ENCODE measurements around the gene ENDOV.

ENDOV gene

DNA sequence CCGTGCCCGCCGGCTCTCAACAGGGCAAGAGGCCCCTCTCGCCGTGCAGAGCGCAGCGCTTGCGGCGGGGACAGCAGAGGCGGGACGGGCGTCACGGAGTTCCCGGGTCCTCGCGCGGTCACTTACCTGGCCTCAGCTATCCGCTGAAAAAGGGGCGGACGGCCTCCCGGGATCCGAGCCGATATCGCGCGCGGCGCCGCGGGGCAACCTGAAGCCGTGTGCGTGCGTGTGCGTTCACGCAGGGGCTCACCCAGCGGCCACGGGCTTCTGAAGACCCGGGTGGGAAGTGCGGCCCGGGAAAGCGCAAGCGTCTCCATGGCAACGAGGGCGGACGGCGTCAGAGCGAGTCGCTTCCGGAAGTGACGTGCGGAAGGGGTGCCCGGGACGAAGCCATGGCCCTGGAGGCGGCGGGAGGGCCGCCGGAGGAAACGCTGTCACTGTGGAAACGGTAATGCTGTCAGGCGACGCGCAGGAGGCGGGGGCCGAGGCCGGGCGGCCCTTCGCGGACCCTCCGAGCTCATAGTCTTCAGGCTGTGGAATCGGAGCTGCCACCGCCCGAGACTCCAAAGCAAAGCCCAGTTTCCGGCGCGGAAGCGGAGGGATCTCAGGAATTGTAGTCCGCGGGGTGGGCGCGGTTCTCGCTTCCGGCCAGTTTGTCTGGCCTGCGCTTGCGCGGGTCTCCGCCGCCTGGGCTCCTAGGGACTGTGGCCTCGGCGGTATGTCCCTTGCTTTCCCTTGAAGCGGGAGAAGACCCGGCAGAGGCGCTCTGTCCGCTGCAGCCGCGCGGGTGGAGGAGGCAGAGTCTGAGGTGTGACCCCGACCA is at the start of gene ENDOV:
Gene ENDOV, plus strand, starts transcription at position 365 of the 823 bp plus-strand sequence. Its CDS starts 28 bp downstream, at position 393.
- DNase-seq: peak; percentile 83

DNA sequence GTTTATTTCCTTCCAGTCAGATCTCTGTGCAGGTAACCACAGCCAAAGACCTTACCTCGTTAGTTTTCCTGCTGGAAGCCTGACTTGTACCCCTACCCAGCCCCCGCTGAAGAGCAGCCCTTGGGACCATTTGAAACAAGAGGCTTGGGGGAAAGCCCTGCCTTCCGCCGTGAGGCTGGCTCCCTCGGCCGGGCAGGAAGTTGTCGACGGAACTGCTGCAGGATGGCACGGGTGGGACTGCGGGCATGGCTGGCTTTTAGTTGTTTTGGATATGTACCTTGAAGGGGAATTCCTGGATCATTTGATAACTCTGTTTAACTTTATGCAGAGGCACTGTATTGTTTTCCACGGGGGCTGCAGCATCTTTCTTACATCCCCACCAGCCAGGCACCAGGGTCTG is 49.0 kb upstream of the ENDOV start:
- DNase-seq: no peak

DNA sequence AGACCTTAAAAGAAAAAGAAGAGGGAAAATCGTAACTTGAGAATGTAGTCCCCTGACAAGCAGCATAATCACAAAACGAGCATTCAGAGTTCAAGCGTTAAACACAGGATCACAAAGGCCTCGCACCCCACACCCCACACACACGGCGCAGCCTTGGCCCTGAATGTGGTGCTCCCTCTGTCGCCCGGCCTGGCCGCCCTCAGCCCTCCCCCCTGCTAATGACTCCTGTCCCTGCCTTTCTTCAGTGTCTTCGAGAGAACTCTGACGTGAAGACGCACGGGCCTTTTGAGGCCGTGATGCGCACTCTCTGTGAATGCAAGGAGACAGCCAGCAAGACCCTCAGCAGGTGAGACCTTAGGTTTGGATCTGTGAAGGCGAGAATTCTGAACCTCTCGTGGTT is 47.5 kb upstream of the ENDOV start:
- no peak for DNase-seq

DNA sequence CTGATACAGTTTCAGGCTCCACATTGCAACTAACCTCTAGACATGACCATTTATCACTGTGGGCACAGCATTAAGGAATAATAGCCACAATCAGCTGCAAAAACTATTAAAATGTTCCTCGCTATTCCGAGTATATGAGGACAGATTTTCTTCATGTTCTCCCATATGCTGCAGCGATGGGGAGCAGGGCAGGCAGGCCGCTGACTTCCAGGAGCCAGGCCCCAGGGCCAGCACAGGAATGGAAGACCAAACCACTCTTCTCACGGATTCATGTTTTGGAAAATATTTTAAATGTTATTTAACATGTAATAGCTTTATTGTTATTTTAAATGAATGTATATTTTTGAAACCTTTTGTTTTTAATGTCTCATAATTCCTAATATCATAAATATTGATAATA is 43.8 kb upstream of the ENDOV start:
- DNase-seq: no peak

DNA sequence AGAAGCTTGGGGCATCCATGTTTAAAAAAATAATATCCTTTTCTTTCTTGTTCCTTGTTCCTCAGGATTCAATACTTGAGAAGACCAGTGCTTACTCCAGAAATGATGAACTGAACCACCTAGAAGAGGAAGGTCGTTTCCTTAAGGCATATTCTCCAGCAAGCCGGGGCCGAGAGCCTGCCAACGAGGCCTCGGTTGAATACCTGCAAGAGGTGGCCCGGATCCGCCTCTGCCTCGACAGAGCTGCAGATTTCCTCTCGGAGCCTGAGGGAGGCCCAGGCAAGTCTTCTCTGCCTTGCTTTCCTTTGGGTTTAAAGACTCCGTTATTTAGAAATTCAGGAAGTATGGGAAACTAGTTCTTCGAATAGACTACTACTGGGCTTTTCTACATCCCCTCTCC is 42.5 kb upstream of the ENDOV start:
- DNase-seq: no peak

DNA sequence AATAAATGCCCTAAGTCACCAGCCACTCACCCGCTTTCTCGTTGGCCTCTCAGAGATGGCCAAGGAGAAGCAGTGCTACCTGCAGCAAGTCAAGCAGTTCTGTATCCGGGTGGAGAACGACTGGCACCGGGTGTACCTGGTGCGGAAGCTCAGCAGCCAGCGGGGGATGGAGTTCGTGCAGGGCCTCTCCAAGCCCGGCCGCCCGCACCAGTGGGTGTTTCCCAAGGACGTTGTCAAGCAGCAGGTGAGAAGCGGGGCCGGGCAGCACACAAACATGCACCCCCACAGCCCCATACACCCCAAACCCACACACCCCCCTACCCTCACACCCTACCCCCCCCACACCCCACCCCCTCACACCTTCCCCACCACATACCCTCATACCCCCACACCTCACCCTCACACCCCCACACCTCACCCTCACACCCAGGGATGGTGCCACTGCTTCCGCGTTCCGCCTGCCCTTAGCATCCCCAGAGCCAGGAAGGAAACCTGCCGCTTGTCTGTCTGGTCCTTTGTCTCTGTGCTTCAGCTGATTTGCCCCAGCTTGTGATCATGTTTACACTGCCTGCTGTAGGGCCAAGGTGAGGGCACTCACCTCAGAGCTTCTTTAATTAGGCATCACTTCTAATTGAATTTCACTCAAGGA is 41.9 kb upstream of the ENDOV start:
- no peak for DNase-seq

DNA sequence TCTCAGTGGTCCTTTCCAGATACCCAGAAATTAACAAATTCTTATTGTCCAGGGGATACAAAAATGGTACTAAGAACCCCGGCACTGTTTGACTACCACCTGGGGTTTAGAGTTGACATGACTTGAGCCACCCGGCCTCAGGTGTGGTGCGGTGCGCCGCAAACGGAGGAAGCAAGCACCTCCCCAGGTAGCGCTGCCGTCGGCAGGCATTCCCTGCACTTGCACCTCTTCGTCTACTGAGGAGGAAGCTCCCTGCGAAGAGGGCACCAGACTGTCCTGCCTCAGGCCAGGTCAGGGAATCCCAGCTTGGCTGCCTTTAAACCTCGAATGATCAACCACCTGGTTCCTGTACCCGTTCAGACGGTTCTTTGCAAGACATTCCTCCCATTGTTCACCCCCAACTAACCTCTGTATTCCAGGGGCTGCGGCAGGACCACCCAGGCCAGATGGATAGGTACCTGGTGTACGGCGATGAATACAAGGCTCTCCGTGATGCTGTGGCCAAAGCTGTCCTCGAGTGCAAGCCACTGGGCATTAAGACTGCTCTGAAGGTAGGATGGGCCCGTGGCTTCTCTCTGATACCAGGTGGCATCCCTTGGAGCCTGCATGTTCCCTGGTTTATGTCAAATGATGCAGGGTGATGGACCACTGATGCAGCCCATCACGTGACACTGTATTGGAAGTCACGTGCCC is 40.8 kb upstream of the ENDOV start:
- DNase-seq: no peak

DNA sequence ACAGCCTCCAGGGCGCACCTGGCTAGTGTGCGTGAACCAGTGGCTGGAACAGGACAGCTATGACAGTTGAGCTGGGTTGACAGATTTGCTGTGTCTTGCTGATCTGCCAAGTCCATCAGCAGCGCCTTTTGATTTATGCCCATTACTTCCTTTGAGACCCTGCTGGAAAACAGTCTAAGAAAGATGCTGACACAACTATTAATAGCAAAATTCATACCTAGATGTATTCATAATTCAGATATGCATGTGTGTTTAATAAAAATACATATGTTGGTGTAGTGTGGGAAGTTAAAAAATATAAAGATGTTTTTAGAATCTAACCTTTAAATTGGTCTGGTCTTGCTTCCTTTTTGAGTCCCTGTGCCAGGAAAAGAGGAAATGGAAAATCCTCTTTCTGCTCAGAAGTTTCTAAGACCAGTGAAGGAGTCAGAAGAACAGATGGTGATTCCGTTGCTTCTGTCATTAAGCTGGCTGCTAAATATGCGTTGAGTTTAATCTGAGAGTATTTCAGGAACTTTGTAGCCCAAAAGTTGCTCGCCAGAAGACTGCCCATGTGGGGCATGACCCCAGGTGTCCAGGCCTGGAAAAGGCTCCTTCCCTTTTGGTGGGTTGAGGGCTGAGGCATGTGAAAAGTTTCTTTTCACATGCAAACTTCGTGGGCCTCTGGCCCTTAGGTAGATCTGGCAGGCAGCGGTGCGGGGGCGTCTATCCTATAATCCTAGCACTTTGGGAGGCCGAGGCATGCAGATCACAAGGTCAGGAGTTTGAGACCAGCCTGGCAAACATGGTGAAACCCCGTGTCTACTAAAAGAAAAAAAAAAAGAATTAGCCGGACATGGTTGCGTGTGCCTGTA is 40.0 kb upstream of the ENDOV start:
- DNase-seq: no peak

DNA sequence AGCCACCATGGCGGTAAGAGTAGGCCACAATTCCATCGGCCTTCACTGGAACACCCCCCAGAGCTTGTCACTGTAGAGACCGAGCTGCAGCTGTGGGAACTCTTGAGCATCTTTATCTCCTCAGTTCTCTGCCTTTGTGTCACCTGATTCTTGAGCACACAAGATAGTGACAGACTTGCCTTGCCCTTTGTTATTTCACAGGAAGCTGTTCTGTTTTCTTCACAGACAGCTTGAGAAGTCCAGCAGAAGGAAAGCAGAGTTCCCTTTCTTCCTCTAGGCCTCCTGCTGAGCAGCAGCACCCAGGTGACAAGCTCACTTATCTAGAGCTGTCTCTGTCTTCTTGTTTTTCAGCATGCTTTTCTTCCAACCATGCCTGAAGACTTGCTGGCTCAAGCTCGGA is 38.4 kb upstream of the ENDOV start:
- DNase-seq: no peak

DNA sequence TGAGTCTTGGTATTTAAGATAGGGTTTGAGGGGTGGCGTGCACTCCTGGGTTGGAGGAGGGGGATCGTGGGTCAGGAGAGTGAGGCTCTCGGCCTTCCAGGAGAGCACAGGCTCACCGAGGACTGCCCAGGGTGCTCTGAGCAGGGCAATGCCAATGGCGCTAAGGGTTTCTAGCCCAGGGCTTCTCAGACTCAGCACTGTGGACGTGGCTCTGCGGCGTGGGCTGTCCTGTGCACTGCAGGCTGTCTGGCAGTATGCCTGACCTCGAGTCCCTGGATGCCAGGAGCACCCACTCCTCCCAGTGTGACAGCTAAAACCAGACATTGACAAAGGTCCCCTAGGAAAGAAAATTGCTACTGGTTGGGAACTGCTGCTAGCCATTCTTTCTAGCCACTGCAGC is 37.2 kb upstream of the ENDOV start:
- DNase-seq: no peak

DNA sequence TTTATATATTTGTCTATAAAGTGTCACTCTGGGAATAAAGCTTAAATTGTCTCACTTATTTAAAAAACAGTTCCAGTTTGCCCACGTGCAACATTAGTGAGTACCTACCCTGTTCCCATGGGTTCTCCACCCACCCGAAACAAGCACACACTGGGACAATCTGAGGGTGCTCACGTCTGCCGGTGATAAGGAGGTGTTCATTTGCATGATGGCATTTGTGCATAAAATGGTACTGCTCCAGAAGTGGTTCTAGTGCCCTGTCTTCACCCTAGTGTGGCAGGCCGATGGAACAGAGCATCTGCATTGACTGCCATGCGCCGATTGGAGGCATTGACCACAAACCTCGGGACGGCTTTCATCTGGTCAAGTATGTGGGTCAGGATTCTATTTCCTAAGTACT is 35.6 kb upstream of the ENDOV start:
- DNase-seq: no peak

DNA sequence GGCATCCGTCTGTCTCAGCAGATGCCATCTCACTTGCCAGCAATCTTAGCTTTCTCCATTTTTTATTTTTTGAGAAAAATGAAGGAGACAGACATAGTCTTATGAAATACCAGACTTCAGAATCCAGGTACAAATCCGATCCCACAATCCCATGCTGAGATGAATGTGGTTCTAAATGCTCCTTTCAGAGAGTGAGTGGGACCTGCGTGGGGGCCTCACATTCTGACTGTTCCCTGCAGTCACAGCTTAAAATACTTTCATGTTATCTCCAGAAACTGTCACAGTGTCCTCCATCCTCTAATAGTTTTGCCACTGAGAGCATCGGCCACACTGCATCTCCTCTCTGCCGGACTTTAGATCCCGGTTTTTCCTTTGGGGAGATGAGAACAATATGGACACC is 34.9 kb upstream of the ENDOV start:
- no peak for DNase-seq

DNA sequence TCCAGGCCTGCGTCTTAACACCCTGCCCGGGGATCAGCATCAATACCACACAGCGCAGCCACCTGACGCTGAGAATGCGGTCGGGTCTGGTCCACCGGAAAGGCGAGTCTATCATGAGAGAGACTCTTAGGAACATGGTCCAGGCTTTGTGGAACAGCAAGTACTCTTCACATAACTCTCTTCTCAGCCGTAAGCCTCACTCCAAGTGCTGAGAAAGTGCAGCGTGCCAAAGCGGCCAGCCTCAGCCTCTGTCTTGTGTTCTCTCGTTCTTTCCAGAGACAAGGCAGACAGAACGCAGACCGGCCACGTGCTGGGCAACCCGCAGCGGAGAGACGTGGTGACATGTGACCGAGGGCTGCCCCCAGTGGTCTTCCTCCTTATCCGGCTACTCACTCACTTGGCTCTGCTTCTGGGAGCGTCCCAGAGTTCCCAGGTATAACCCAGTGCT is 34.4 kb upstream of the ENDOV start:
- DNase-seq: no peak

DNA sequence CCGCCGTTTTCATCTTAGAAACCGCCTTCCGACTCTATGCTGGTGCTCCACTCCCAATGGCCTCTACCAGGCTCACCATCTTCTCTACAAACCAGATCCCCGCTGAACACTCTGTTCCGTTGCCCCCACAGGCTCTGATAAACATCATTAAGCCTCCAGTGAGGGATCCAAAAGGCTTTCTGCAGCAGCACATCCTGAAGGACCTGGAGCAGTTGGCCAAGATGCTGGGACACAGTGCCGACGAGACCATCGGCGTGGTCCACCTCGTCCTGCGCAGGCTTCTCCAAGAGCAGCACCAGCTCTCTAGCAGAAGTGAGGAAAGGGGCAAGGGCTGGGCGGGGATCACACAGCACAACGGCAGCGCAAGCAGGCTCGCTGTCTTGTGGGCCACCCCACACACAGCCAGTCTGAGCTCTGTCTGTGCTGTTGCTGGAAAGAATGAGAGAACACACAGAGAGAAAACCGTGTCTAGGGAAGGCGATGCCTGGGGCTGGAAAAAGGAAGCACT is 33.5 kb upstream of the ENDOV start:
- DNase-seq: no peak

DNA sequence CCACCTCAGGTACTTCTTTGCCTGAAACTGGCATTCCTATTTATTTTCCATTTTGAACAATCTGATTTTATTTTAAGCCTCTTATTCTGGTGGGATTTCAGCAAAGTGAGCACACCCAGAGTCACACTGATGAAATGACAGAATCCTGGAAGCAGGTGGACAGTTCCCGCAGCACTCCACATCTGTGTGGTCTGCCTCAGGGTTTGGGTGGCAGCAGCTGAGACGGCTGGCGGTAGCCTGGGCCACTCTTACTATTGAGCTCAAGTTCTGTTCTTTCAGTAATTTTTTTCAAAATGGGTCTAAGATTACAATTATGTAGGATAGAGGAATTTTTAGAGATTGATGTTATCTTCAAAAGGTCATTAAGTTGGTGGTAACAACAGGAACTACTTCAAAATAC is 32.5 kb upstream of the ENDOV start:
- DNase-seq: no peak

DNA sequence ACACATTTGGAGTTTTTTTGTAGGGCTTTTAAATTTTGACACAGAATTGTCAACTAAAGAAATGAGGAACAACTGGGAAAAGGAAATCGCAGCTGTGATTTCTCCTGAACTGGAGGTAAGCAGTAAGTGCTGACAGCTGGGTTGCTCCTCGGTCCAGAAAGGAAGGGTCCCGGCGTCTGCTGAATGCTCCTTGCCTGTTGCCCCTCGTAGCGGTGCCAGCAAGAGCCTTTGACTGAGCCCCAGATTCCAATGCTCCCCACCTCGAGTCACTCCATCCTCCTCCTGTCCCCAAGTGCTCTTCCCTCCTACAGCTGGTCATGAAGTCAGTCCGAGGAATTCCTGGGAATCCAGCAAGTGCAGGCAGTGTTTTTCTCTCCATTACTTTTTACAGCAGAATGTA is 32.0 kb upstream of the ENDOV start:
- no peak for DNase-seq

DNA sequence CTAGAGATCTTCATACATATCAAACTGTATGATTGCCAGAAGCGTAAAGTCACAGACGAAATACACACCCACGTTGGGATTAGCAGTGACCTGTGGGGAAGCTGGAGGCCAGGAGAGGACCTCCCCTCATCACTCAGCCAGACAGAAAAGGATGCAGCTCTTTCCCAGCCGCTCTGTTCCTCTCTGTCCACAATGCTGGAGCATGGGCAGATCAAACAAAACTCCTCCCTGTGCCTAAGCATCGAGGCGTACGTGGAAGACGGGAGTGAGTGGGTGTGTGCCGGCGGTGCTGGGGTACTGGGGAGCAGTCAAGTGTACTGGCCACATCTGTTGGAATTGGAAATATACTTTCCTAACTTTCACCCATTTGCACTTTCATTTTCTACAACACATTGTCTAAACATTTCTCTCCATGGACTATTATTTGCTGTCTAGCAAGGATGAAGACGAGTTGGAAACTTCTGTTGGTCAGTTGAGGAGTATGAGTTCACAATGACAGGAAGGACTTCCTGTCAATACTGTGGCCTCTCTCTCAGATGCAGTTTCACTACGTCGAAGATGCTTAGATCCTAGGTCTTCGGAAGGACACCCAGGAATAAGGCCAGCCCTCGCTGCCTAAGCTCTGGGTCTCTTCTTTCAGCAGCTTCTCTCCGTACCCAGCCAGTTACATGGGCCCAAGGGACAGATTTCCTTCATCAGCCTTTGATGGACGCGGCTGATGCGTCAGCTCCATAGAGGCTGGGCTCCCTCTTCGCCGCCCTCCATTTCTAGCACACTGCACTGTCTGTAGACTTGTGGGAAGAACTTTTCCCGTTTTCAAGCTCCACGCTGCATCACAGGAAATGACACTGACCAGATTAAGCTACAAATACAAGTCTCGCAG is 30.6 kb upstream of the ENDOV start:
- no peak for DNase-seq

DNA sequence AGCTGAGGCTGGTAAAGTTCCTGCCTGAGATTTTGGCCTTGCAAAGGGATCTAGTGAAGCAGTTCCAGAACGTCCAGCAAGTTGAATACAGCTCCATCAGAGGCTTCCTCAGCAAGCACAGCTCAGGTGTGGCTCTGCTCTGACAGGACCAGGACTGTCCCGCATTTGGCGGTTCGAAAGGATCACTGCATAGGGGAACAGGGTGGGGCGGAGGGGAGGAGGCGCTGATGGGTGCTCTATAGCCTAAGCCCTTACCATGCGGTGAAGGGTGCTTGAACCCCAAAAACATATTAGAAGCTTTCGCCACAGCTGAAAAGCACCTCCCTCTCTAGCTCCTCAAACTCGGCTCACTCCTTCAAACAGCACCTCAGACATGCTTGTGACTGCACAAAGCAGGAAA is 29.9 kb upstream of the ENDOV start:
- DNase-seq: no peak

DNA sequence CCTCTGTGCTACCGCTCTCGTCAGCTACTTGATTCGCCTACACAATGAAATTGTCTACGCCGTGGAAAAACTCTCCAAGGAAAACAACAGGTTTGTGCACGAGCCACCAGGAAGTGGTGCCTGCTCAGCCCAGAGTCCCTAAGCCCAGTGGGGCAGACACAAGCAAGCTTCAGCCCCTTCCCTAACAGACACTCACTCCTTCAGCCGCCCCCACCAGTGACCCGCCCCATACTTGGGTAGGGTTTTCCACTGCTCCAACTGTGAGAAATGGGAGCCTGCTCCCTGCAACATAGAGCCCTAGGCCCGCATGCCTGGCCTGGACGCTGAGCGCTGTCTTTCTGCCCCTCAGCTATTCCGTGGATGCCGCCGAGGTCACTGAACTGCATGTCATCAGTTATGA is 28.6 kb upstream of the ENDOV start:
- no peak for DNase-seq

DNA sequence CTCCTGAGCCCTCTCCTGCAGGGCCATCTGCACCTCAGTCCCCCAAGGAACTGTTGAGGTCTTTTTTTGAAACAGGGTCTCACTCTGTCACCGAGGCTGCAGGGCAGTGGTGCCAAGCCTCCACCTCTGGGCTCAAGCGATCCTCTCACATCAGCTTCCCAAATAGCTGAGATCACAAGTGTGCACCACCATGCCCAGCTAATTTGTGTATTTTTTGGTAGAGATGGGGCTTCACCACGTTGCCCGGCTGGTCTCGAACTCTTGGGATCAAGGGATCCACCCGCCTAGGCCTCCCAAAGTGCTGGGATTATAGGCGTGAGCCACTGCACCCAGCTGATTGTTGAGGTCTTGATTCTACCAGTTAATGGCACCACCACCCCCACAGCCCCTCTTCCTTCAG is 27.9 kb upstream of the ENDOV start:
- DNase-seq: no peak

DNA sequence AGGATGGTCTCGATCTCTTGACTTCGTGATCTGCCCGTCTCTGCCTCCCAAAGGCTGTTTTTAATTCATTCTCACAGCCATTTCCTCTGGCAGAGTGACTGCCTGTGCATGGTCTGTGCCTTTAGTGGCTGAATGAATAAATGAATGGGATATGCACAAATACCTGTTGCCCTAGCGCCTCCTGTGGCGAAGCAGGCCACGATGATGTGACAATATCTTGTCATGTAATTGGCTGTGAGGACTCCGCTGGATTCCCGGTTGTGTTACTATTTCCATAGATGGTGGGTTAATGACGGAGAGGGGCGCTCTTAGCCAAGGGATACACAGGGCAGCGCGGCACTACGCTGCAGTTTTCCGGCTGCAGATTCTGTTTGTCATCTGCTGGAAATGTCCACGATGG is 26.8 kb upstream of the ENDOV start:
- no peak for DNase-seq

DNA sequence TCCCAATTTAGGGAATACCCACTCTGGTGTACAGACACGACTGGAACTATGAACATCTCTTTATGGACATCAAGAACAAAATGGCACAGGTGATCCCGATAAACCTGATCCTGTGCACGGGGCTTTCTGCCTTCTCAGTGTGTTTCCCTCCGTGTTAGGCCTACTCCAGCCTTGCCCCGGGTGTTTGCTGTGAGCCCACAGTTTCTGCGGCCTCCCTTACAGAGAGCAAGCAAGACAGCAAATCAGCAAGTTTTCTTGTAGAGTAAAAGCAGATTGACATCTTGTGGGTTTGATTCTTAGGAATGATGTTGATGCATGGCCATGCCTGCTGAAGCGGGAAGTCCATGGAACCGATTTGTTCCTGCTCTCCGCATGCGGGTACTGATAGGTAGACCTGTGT is 26.4 kb upstream of the ENDOV start:
- no peak for DNase-seq

All from activated effector memory CD4-positive, alpha-beta T cell treated with Interleukin-2 at 50 U/mL for 16 hours (primary cell).